ENCODE results near the gene MRPL32. TPM values are rescaled to one million over a fixed set of nuclear protein-coding genes. Genes with fewer than 3 reads are reported as not detected.

Gene MRPL32
- total RNA-seq, 6 experiments from 2014 or later = 29.9 to 52.2 (median 43.9) TPM

DNA sequence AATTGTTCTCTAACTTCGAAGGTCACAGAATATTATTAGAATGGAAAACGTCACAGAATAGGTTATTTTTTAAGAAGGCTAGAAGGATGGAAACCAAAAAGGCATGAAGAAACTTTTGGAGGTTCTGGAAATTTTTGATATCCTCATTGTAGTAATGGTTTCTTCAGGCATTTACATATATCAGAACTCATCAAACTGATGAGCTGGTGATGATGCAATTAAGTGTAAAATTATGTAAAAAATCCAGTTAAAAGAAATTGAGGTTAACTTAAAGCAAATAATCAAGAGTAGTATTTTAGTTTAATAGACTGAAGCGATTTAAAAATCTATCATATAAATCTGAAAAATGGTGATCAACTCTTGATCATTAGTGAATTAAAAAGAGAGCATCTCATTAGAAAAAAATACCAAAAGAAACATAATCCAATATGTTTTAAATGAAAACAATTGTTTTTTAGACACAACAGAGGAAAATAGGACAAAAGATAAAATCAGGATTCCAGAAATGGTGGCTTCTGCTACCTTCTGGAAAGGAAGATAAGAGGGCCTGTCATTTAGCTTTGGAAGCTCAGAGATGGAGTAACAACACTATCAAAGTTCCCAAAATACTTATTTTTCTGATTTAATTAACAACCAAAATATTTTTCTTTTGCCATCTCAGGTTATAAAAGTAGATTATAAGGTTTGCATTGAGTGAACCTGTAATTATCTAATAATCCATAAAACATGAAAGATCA, 10.0 kb upstream of the MRPL32 start:
- Histone ChIP-seq H3K36me3 (peaks cover 0 to 94% (median 32%) of the 10 kb centered on the region in 4 donors), H3K4me3 (no peak overlapping the region), H3K4me1 (peaks cover 0 to 3% (median 0%) of the 10 kb centered on the region in 4 donors), H3K9me3 (no peaks in the 10 kb centered on the region), H3K27me3 (no peaks in the 10 kb centered on the region), H3K27ac (no peak overlapping the region)
- DNase-seq (no peak), ATAC-seq (no peak)
- TF ChIP-seq, protein P1, sequence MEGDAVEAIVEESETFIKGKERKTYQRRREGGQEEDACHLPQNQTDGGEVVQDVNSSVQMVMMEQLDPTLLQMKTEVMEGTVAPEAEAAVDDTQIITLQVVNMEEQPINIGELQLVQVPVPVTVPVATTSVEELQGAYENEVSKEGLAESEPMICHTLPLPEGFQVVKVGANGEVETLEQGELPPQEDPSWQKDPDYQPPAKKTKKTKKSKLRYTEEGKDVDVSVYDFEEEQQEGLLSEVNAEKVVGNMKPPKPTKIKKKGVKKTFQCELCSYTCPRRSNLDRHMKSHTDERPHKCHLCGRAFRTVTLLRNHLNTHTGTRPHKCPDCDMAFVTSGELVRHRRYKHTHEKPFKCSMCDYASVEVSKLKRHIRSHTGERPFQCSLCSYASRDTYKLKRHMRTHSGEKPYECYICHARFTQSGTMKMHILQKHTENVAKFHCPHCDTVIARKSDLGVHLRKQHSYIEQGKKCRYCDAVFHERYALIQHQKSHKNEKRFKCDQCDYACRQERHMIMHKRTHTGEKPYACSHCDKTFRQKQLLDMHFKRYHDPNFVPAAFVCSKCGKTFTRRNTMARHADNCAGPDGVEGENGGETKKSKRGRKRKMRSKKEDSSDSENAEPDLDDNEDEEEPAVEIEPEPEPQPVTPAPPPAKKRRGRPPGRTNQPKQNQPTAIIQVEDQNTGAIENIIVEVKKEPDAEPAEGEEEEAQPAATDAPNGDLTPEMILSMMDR (IDR thresholded peaks at IDR 0.05) = no peak
- TF ChIP-seq POLR2A (IDR thresholded peaks at IDR 0.05) = no peak
- WGBS (ENCODE audit: insufficient coverage, low coverage, low lambda C conversion rate, missing lambda C conversion rate) = 85% methylated on average over 3 of the region's 3 CpGs
- intact Hi-C loops (cut with DNase I) = no loop called here

DNA sequence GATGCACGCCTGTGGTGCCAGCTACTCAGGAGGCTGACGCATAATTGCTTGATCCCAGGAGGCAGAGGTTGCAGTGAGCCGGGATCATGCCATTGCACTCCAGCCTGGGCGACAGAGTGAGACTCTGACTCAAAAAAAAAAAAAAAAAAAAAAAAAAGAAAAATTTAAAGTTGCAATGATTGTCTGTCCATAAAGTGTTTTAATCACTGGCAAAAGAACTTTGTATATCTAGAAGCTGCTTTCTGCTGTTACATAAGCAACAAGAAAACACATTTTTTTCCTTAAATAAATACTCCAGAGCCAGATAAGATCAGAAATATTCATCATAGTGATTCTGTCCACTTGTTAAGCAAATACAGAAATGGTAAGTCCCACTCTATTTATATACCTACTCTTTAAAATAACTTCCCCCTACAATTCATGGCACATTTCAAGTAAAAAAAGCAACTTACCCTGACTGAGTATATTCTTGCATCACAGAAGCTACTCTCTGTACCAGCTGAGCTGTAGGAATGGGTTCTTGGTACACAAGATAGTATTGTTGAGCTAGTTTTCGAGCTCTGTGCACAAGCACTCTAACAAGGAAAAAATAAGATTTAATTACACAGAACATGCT, 7.8 kb upstream of the MRPL32 start:
- no peak for ATAC-seq
- Histone ChIP-seq H3K9me3 (no peaks in the 10 kb centered on the region), H3K27me3 (no peaks in the 10 kb centered on the region), H3K36me3 (peaks cover 0 to 77% (median 28%) of the 10 kb centered on the region in 4 donors), H3K4me1 (peaks cover 0 to 21% (median 7%) of the 10 kb centered on the region in 4 donors), H3K27ac (no peak overlapping the region), H3K4me3 (no peak overlapping the region)
- 91% methylated on average over 5 of the region's 5 CpGs for WGBS (ENCODE audit: insufficient coverage, low coverage, low lambda C conversion rate, missing lambda C conversion rate)
- intact Hi-C loops (cut with DNase I) = no loop called here
- DNase-seq = no peak
- no peak for TF ChIP-seq POLR2A (IDR thresholded peaks at IDR 0.05)
- TF ChIP-seq, protein P1 (IDR thresholded peaks at IDR 0.05) = no peak

DNA sequence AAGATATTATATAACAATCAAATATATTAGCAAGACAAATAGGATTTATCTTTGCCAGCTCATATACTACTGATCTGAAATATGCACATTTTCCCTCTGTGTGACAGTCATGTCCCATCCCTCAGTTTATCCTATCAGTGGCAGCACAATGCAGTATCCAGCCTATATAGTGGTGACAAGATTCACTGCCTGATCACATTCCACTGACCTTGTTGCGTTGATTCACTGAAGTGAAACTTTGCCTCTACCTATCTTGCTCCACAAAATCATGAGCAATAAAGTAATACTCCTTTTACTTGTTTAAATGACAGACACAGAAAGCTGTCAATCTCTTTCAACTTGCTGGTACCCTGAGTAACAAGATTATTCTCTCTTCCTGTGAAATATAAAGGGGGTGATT, 6.5 kb upstream of the MRPL32 start:
- H3K27me3 ChIP-seq = no peaks in the 10 kb centered on the region
- WGBS (ENCODE audit: insufficient coverage, low coverage, low lambda C conversion rate, missing lambda C conversion rate) = 100% methylated on average over 1 of the region's 1 CpG
- DNase-seq (no peak), ATAC-seq (no peak)
- TF ChIP-seq, protein P1 (IDR thresholded peaks at IDR 0.05) = no peak
- no peak for TF ChIP-seq POLR2A (IDR thresholded peaks at IDR 0.05)
- no peaks in the 10 kb centered on the region for H3K9me3 ChIP-seq
- intact Hi-C loops (cut with DNase I) = no loop called here
- H3K36me3 ChIP-seq = peaks cover 0 to 65% (median 24%) of the 10 kb centered on the region in 4 donors
- peaks cover 0 to 34% (median 13%) of the 10 kb centered on the region in 4 donors for H3K4me1 ChIP-seq
- H3K4me3 ChIP-seq = no peak overlapping the region
- H3K27ac ChIP-seq = no peak overlapping the region

DNA sequence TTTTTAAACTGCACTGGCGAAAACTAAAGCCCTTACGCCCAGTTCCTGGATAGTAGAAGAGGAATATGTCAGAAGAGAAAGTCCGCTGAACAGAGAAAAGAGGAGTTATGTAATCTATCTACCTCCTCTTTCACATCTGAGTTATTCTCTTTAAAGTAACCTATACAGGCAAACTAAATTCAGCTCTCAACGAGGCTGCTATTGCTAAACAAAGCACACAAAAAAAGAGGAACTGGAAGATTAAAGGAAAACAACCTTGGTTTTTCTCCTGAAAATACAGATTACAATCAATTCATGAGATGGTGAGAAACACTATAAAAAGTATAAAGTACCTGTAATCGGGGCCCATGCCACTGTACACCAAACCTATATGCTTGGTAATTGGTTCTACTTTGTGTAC, 6.0 kb upstream of the MRPL32 start:
- 55% methylated on average over 5 of the region's 5 CpGs for WGBS (ENCODE audit: insufficient coverage, low coverage, low lambda C conversion rate, missing lambda C conversion rate)
- no peaks in the 10 kb centered on the region for H3K27me3 ChIP-seq
- TF ChIP-seq, protein P1 (IDR thresholded peaks at IDR 0.05) = no peak
- TF ChIP-seq POLR2A (IDR thresholded peaks at IDR 0.05) = no peak
- H3K9me3 ChIP-seq = no peaks in the 10 kb centered on the region
- no peak overlapping the region for H3K27ac ChIP-seq
- no peak overlapping the region for H3K4me3 ChIP-seq
- intact Hi-C loops (cut with DNase I) = no loop called here
- no peak for DNase-seq
- peaks cover 0 to 59% (median 21%) of the 10 kb centered on the region in 4 donors for H3K36me3 ChIP-seq
- no peak for ATAC-seq
- peaks cover 0 to 36% (median 14%) of the 10 kb centered on the region in 4 donors for H3K4me1 ChIP-seq

Measured in right lobe of liver (tissue), 6 donors.